AG04450 (cell line): Measurements from ENCODE around the gene ABCD3. TPM values are rescaled to one million over a fixed set of nuclear protein-coding genes. Genes with fewer than 3 reads are reported as not detected.

ENCODE experiments used
- CTCF ChIA-PET: fragments of 300-600, 350-600 bp; formaldehyde crosslinking; extraction: SDS; loops from one replicate; lab custom pipeline; 2022; ENCODE audit warnings: antibody characterized with exemption, inconsistent platforms; lab: Charles Lee
- POLR2A ChIA-PET: fragments of 350-600 bp; formaldehyde crosslinking; extraction: SDS; loops from one replicate; lab custom pipeline; 2021; ENCODE audit warnings: antibody characterized with exemption, inconsistent platforms; lab: Yijun Ruan, JAX
- DNase-seq: peaks from one replicate; pipeline ENCODE4 v3.0.0-alpha.2; 2011; ENCODE audit warnings: low read depth, low spot score
- H3K27ac ChIP-seq: one replicate; pipeline ENCODE4 v1.5.1; 2012; ENCODE audit warnings: low read depth, low read length, control low read depth
- H3K27me3 ChIP-seq: one replicate; pipeline ENCODE4 v1.6.0; 2012; ENCODE audit warnings: low read length; ENCODE audit not compliant: control insufficient read depth, insufficient read depth
- H3K4me3 ChIP-seq: 2 replicates; pipeline ENCODE4 v1.5.1; 2011; ENCODE audit warnings: mild to moderate bottlenecking, low read depth, low read length, control low read depth
- H3K9me3 ChIP-seq: 2 replicates; pipeline ENCODE4 v1.5.1; 2012; ENCODE audit warnings: low read length; ENCODE audit not compliant: control insufficient read depth, insufficient read depth
- CTCF ChIP-seq: IDR thresholded peaks from 2 replicates; pipeline ENCODE4 v1.5.1; 2011; ENCODE audit warnings: low read depth, low read length, control low read depth, inconsistent platforms
- polyA plus RNA-seq: library from polyadenylated mRNA; depleted of rRNA; stranded (reverse); fragments of >200 nt; gene quantifications from 2 replicates; pipeline ENCODE4 v1.2.3, GENCODE V29; 2011

Gene ABCD3
- polyA plus RNA-seq, 1 experiment = 34.0 TPM

- no peaks in the 10 kb centered on the region for H3K9me3 ChIP-seq
- ChIA-PET CTCF (no interaction called here), POLR2A (interaction anchor here (1.0 kb wide), 1 partner anchor 10 kb away, joined by 5 read pairs; the partner anchor contains the start of gene F3)
- H3K27me3 ChIP-seq = no peaks in the 10 kb centered on the region
- DNase-seq = no peak
- TF ChIP-seq CTCF = no peak
- H3K27ac ChIP-seq = no peak overlapping the region
- H3K4me3 ChIP-seq = no peak overlapping the region
Observed at GRCh38 chr1:94532077-94532476, 113.9 kb downstream of the ABCD3 start.

- Histone ChIP-seq H3K27ac (peak overlapping the region; percentile 41), H3K4me3 (no peak overlapping the region), H3K9me3 (no peaks in the 10 kb centered on the region), H3K27me3 (no peaks in the 10 kb centered on the region)
- ChIA-PET POLR2A (no interaction called here), CTCF (interaction anchor here (1.7 kb wide), 1 partner anchor 506 kb away, joined by 4 read pairs; no protein-coding TSS in a partner anchor)
- no peak for DNase-seq
- no peak for TF ChIP-seq CTCF
Observed at GRCh38 chr1:94535095-94535494, 116.9 kb downstream of the ABCD3 start.

GRCh38 chr1:94535879-94536278, 117.7 kb downstream of the ABCD3 start:
- H3K9me3 ChIP-seq = no peaks in the 10 kb centered on the region
- peak overlapping the region; percentile 25 for H3K27ac ChIP-seq
- ChIA-PET CTCF (interaction anchor here (1.7 kb wide), 1 partner anchor 506 kb away, joined by 4 read pairs; no protein-coding TSS in a partner anchor), POLR2A (no interaction called here)
- no peak for TF ChIP-seq CTCF
- H3K4me3 ChIP-seq = peak overlapping the region; percentile 41
- no peaks in the 10 kb centered on the region for H3K27me3 ChIP-seq
- DNase-seq = no peak

GRCh38 chr1:94537254-94537653, 119.1 kb downstream of the ABCD3 start:
- CTCF ChIA-PET = interaction anchor here (1.5 kb wide), 1 partner anchor 269 kb away, joined by 7 read pairs; no protein-coding TSS in a partner anchor

More at GRCh38 chr1:94537254-94537653, 119.1 kb downstream of the ABCD3 start:
- Histone ChIP-seq H3K27me3 (no peaks in the 10 kb centered on the region), H3K9me3 (no peaks in the 10 kb centered on the region; the same call in 1 of the 2 replicates), H3K4me3 (peak overlapping the region; percentile 79), H3K27ac (no peak overlapping the region)
- TF ChIP-seq CTCF = no peak
- POLR2A ChIA-PET = interaction anchor here (1.1 kb wide), 1 partner anchor 65 kb away, joined by 3 read pairs; no protein-coding TSS in a partner anchor
- DNase-seq = no peak
